Posterior vena cava (tissue), 2 donors: ENCODE results near the gene KCNMA1. TPM values are rescaled to one million over a fixed set of nuclear protein-coding genes. Genes with fewer than 3 reads are reported as not detected.
"Not testable (repeated sequence)": the region's sequence is repeated elsewhere in the genome, so short reads cannot be mapped to it uniquely, and the experiment has no call there.

ENCODE experiments used
- DNase-seq: peaks from one replicate; pipeline ENCODE4 v3.0.0-alpha.2; 2020; ENCODE audit warnings: low spot score
- intact Hi-C, 2 donors: fragments of 100-400 bp; cut with DNase I; formaldehyde crosslinking; loops; one replicate each; pipeline versions ENCODE4 v1.14.1 to v1.14.2; 2022 to 2023
- total RNA-seq, 2 donors: library from RNA; stranded (reverse); fragmentation: NEBNext Ultra II Directional; extraction: Animal tissue kit (Norgen Biotek cat#: 25700); gene quantifications; one replicate each; pipeline ENCODE4 v1.2.1, GENCODE V29; 2021
- donor health status: DM: yes; HTN: yes; CAD: no.
- donor health status: DM: yes; HTN: yes; CAD: no.

Gene KCNMA1
- total RNA-seq, 2 donors from 2014 or later: 99.7 to 117 TPM

DNA sequence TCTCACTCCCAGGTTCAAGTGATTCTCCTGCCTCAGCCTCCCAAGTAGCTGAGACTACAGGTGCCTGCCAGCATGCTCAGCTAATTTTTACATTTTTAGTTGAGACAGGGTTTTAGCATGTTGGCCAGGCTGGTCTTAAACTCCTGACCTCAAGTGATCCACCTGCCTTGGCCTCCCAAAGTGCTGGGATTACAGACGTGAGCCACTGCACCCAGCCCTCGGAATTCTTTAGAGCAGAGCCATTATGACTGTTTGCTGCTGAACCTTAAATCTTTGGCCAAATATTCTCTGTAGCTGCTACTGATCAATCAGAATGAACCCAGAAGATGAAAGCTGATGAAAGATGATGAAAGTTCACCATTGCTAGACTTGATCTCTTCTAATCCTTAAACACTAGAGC, 249.9 kb downstream of the KCNMA1 start:
- intact Hi-C loops, DNase-seq: not testable (repeated sequence)

DNA sequence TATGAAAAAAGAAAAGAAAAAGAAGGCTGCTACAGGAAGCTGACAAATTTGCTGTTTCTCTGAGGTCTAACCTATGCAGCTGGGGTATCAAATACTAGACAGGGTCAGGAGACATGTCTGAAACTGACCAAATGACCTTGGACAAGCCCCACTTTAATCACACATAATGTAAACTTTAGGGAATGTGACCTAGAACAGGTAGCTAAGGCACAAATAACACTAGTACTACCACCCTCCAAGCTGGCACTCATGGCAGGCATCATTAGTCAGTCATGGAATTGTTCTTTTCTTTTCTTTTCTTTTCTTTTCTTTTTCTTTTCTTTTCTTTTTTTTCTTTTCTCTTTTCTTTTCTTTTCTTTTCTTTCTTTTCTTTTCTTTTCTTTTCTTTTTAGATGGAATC, 250.4 kb downstream of the KCNMA1 start:
- intact Hi-C loops: no loop called here
- no peak for DNase-seq

DNA sequence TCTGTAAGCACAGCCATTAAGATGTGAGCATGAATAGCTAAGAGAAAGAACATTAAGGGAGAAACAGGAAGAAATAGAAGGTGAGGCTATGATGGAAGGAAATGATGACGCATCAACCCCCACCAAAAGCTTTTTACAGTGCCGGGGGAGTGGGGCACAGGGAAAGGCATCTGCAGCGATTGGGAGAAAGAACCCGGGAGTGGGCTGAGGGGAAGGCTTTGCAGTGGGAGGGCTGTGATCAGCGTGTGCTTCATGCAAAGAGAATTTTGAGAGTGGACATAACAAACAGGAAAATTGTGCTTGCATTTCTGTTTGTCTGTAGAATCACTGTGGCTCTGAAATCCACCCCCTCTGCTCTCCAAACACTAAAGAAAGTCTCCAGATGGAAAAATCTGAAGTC, 250.8 kb downstream of the KCNMA1 start:
- intact Hi-C loops: no loop called here
- no peak for DNase-seq

DNA sequence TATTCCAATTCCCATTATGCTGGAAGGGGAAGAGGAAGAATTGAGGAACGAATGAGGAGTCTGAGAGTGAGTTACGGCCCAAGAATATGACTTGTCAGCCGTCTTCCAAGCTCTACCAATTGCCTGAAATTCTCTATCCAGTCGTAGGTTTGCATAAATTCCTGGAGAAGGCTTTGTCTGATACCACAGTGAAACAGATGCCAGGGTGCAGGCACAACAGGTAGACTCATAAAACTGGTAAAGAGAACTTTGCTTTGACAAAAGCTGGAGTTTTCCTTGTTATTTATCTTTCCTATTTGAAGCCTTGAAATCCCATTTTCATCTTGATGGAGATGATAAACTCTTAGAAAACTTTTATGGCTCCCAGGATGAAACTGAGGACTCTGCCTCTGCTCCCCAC, 251.2 kb downstream of the KCNMA1 start:
- intact Hi-C loops: no loop called here
- DNase-seq: no peak

DNA sequence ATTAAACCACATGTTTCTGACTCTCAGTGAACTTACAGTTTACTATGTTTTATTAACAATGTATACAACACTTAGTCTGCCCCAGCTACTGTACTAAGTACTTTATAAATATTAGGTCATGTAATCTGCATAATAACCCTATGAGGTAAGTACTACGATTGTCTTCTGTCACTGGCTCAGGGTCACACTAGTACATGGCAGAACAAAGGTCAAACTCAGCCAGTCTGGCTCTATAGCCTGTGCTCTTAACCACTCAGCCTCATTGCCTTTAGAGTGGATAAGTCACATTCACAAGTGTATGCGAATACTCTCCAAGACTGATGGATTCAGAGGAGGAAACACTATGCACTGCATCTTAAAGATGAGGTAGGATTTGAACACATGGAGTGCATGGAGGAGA, 252.3 kb downstream of the KCNMA1 start:
- intact Hi-C loops: no loop called here
- DNase-seq: no peak

DNA sequence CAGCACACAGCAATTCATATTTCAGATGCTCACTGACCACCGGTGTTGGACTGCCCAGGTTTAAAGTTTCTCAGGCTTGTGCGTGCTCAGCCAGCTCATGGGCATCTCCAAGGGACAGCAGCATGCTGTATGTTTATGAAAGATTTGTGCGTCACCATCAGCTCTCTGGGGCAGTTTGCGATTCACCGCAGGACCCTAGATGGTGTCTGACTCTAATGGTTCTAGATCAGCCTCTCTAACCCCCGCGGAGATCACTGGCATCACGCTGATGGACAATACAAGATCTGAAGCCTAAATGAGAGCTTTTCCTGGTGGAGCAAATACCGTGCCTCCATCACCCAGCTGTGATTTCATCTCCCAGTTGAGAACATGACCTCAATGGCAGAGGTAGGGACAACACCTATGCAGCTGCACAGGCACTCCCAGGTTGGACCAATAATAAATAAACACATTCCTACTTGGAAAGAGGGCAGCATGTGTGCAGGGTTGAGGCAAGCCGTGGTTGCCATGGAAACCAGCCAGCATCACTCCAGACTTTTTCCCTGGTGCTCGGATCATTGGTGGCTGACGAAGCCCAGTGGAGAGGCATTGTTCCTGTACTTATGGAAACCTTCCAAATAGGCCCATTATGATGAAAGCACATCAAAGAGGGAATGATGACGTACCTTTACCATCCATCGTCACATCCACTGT, 253.6 kb downstream of the KCNMA1 start:
- DNase-seq: no peak
- intact Hi-C loops: no loop called here

DNA sequence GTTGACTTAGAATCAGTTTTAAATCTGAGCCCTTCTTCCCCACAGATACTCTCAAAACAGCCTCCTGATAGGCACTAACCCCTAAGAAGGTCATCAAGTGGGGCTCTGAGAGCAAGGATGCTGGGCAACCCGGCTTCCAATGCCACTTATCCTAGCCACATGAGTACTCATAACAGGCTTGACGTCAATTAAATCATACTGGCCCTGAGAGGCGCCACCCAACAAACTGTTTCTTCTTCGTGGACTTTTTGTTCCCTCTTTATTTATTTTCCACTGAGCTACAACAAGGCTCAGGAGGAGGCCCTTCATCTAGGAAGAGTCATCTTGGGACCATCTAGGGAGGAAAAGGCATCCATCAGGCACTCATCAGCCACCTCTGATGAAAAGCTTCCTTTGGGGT, 255.9 kb downstream of the KCNMA1 start:
- no peak for DNase-seq
- intact Hi-C loops: no loop called here

DNA sequence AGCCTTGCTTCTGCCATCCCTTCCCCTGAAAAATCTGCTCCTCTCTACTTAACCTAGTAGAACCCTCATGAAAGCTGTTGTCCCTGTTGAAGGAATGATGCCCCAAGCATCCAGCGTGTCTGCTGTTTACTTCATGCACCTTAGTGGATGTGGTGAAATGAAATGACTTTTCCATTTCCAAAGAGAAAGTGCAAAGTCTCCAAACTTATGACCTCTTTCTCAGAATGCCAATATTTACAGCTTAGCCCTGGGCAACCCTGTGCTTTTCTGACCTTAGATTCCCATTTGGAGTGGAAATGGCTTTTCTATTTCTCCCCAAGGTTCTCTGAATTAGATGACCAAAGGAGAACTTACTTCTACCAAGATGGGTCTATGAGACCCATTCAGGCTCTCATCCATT, 256.9 kb downstream of the KCNMA1 start:
- DNase-seq: no peak
- intact Hi-C loops: no loop called here

DNA sequence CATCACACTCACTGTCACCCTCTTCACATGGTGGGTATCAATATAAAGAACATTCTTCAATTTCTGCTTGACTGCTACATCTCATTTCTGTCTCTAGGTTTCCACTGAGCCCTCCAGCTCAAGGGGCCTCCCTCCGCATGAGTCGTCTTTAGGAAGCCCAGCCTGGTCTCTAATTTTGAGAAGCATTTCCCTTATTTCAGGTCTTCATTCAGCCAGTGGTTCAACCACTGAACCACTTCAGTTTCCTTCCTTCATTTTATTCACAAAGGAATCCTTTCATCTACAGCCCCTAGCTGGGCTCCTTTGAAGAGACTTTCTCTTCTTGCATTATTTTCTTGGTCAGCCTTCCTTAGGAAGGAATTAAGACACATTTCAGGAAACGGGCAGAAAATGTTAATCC, 257.4 kb downstream of the KCNMA1 start:
- no peak for DNase-seq
- intact Hi-C loops: no loop called here

DNA sequence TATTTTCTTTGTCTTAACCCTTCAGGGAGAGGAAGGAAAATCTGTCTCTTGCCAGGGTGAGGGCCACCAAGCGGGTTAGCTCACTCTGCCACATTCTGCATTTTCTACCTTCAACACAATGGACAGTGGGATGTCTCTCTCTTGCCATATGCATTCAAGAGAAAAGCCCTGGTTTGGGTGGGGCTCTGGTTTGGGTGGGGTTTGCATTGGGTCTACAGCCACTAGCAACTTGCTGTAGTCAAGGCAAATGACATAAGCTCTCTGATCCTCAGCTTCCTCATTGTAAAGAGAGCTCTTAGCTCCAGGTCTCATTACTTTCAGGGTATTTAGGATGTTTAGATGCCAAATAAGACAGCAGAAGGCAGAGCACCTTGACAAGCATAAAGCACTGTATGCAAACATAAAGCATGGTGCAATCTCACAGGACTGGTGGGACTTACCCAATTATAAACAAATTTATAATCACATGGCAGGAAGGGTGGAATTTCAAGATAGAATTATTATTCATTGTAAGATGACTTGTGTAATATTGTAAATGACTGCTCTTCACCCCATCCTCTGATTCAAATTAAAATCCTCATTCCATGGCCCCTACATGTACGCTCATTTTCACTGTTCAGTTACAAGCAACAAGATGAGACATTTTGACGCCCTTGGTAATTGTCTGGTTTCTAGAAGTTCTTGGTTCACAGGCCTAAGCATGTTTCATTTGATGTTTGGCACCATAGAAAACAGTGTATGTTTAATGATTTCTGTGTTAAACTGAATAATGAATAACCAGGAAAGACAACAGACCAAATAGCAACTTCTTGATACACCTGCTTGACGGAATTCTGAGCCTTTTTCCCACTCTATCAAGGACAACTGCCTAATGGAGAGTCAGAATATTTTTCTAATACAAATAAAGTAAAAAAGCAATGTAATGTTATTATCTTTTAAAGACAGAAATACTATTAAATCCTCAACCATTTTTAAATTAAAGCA, 258.9 kb downstream of the KCNMA1 start:
- intact Hi-C loops: no loop called here

DNA sequence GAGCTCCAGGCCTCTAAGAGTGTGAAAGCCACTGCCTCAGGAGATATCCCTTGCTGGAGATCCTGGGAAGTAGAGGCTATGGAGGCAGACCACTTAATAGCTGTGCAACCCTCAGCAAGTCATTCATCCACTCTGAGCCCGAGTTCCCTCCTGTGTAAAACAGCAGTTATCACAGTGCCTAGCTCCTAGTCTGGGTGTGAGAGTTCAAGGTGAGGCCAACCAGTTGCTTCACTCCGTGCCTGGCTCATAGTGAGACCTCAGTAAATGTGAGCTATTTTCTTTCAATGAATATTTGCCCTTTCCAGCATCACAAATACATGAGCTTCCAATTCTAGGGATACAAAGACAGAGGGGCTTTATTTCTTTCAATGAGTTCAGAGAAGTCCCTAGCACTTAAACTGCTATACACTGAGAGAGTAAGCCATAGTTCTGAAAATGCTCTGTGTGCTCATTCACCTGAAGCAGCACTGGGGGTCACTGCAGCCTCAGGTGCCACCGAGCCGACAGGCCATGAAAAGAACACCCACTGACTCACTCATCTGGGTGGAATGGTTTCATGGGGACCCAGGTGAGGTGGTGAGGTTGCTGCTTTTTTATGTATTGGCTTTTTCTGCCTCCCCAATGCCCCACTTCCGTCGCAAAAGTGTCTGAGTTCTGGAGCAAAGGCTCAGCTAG, 259.8 kb downstream of the KCNMA1 start:
- intact Hi-C loops: no loop called here

More for the DNA sequence above, 258.9 kb downstream of the KCNMA1 start:
- DNase-seq: no peak

DNA sequence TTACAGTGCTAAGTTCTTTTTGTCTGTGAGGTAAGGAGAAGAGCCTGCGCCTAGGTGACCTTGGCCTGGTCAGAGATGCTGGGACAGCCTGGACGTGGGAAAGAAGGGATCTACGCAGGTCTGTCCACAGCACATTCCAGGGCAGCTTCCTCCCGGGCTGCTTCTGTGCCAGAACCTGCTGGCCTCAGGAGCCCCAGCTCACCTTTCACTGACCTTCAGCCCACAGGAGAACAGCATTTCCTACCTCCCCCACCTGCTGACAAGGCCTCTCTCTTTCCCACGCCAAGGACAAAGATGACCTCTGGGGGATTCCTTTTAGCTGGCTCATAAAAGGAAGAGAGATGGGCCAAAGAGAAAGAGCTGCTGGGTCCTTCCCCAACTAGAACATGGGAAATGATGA, 260.6 kb downstream of the KCNMA1 start:
- intact Hi-C loops: no loop called here
- DNase-seq: no peak

More for the DNA sequence above, 259.8 kb downstream of the KCNMA1 start:
- no peak for DNase-seq

DNA sequence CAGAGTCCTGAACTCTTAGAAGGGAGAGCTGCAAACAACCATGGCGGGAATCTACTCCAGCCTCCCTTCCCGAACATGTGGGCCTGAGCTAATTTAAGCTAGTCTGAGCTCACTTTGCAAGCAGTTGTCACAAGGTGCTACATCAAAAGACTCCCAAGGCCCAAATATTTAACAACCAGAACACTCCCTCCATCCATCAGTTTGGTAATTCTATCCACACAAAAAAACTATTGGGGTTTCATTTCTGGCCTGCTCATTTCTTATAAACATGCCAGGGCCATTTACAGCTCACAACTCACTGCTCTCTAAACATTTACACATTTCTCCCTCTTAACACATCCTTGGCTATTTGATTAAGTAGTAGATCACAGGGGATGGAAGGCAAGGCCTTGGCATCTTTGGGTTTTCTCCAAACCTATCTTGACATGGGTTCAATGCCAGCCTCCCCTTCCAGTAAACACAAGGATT, 263.4 kb downstream of the KCNMA1 start:
- DNase-seq: no peak
- intact Hi-C loops: no loop called here

DNA sequence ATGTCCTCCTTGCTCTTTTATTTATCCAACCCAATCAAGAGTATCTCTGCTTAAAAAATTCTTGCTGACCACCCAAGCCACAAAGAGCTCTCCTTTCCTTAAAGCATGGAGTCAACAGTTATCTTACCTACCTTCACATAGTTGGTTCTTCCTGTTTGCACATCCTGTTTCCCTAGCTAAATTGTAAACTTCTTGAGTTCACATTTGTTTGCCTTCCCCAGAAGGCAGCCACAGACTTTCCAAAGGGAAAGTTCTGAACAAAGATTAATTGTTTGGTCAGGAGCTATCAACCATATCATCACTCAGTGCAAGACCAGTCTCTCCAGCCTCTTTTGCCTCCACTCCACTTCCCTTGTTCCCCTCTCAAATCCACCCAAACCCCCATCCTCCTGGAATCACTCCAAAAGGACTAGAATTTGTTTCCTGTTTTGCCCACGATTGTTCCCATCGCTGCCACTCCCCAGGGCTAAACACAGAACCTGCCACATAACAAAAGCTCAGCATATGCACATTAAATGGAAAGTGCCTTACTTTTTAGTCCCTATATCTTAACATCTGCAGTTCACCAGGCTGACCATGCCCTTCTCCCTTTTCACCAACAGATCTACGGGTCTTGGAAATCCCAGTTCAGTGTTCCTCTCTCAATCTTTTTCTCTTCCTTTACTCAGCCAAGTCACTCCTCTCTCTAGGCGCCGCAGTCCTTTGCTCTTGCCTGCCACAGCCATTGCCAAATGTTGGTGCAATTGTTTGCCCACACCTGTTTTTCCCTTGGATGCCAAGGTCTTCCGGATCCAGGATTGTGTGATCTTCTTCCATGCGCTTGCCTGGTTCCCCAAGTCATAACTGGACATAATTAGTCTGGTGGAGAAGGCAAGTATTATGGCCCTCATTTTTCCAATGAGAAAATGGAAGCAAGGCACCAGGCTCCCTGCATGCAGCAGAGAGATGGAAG, 265.5 kb downstream of the KCNMA1 start:
- no peak for DNase-seq
- intact Hi-C loops: no loop called here

DNA sequence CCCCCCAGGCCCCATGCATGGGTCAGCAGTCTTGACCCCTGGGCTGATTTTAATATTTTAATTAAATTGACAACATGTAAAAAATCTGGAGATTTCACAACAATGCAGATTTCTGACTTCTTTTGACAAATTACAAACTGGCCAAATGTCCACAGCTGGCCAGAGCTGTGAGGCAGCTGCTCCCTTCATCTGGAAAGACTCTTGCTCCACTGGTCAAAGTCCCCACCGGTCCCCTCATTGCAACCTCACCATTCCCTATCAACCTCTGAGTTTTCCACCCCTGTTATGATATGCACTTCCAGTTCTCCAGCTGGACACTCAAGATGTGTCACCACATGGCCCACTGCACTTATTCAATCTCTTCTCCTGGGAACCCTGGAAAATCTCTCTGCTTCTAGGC, 266.2 kb downstream of the KCNMA1 start:
- no peak for DNase-seq
- intact Hi-C loops: no loop called here

DNA sequence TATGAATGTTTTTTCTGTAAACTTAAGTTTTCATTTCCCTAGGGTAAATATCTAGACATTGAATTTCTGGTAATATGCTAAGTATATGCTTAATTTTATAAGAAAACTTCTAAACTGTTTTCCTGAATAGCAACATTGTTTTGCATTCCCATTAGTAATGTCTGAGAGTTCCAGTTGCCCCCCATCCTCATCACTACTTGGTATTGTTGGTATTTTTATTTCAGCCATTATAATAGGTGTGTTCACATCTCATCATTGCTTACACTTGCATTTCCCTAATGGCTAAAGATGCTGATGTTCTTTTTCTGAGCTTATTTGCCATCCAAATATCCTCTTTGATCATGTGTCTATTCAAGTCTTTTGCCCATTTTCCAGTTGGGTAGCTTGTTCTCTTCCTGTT, 269.6 kb downstream of the KCNMA1 start:
- DNase-seq: no peak
- intact Hi-C loops: no loop called here

DNA sequence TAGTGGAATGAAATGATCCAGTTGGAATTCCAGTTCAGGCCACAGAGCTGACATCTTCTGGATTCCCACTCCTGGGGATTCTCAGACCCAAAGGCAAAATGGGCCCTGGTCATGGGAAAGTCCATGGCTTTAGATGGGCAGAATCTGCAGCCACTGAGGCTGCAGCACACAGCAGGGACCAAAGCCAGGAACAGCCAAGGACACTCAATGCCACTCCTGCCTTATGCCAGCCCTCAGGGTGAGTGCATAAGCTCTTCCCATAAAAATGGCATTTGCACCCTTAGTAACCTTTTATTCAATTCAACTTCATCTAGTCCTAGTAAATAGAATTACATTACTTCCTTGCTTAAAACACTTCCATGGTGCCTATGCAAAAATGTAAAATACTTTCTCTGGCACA, 274.4 kb downstream of the KCNMA1 start:
- DNase-seq: no peak
- intact Hi-C loops: no loop called here

DNA sequence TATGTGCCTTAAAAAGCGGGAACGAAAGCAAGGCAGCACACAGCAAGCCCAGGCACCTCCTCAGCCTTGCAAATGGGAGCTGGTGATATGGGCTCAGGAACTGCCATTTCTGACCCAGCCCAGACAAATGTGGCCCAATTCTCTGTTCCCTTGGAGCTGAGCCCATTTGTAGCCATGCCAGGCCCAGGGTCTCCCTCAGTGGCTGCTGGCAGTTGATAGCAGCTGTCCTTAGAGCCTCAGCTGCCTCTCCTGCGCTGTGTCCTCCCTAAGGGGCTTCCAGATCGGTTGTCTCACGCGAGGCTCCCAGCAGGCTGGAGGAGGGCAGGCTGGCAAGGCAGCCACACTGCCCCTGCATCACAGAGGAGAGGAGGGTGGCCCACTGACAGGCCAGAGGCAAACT, 275.8 kb downstream of the KCNMA1 start:
- intact Hi-C loops: no loop called here

DNA sequence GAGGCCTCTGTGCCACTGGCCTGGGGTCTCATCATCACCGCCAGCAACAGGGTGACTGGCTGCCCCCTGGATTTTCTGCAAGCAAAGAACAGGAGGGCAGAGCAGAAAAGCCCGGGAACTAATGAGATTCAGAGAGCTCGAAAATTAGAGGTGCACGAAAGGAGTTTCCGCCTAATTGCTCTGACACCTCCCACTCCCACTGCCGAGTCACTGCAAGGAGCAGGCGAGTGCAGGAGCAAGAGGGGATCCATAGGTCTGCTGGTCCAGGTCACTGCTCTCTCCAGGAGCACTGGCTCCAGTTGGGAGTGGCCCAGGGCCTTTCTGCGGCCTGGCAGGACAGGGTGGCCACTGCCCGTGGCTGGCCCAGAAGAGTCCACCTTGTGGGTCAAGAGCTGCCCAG, 276.2 kb downstream of the KCNMA1 start:
- no peak for DNase-seq
- intact Hi-C loops: no loop called here

More for the DNA sequence above, 275.8 kb downstream of the KCNMA1 start:
- DNase-seq: no peak
